Right forelimb (tissue), 1 donor: Measurements from ENCODE around the gene SPAG4.
A peak's percentile ranks its signal among the peaks of the same experiment; 100 is the strongest.

Experiments
- DNase-seq: peaks from one replicate; pipeline ENCODE4 v3.0.0-alpha.2; 2018

The SPAG4 gene

DNA sequence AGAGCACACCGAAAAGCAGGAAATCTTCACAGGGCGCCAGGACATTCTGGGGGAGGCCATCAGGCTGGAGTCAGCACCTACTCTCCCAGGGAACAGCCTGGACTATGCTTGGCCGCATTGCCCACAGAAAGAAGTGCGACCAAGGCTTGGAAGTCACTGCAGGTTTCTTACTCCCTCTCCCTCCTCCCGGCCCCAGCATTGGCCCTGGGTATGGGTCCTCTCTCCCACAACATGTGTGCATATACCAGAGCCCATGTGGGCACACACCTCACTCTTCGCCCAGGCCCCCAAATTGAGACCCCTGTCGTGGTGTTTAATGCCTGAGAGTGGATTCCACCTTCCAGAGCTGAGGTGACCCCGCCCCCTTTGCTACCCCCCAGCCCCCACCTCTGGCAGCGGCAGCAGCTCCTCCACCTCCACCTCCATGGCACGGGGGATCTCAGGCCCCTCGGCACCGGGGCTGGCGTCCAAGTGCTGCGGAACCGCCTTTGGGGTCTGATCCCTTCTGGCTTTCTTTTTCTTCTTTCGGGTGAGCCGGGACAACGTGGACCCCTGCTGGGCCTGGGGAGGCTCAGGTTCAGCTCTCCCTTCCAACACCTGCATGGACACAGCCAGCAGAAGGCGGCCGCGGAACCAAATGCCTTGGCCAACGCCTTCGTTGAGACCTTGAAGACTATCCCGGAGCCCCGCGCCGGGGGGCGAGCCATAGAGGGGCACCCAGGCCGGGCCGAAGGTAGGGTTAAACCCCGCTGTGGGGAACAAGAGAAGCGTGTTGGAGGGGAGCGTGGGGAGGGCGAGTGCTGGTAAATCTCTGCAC, 15.2 kb upstream of the SPAG4 start:
- DNase-seq, result no peak

DNA sequence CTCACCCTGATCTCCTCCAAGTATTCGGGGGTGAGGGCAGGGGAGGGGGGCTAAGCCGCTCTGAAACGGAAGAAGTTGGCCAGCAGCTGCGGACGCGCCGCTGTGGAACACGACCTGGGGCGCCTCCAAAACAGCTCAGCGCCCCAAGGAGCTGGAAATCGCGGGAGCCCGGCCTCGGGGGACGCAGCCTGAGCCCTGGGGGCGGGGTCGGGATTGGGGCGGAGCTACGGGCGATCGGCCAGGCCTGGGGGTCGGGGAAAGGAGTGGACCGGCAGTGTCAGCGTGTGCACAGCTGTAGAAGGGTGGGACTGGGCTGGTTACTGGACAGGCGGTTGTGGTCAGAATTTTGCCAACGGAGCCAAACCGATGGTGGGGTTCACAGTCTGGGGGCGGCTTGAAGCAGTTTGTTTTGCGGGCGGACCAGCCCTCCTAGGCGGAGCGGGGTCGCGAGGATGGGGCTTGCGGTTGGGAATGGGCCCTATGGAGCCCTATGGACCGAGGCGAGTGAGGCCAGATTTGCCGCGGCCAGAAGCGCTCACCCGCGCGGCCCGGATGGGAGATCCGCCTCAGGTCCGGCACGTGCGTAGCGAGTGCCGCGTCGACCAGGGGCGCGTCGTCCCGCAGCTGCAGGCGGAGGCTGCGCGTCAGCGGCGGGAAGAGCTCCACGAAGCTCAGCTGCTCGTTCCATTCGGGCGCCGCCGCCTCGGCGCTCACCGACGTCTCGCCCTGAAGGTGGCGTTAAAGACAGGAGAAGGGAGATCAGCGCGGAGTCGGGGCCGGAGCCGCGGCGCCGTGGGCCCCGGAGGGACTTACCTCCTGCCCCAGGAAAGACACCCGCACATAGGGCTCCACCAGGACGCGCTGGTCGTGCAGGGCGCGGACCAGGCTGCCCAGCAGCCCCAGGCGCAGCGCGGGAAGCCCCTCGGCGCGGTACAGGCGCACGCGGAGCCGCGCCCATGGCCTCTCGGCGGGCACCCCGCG, 14.3 kb upstream of the SPAG4 start:
- DNase-seq, result peak; percentile 86

DNA sequence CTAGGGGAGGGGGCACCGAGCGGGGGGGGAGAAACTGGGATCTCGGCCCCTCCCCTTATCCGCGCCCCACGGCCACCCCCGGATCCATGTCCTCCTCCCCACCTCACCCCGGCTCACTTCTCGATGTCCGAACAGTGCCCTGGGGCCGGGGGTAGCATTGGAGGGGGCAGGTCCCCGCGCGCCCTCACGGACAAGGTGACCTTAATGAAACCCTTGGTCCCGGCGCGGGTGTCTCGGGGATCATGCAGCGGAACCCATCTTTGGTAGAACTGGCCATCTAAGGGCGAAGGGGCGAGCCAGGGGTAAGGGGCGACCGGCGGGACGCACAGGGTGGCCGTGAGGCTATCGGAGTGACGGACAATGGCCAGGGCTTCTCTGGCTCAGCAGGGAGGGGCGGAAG, 13.6 kb upstream of the SPAG4 start:
- DNase-seq, result no peak

DNA sequence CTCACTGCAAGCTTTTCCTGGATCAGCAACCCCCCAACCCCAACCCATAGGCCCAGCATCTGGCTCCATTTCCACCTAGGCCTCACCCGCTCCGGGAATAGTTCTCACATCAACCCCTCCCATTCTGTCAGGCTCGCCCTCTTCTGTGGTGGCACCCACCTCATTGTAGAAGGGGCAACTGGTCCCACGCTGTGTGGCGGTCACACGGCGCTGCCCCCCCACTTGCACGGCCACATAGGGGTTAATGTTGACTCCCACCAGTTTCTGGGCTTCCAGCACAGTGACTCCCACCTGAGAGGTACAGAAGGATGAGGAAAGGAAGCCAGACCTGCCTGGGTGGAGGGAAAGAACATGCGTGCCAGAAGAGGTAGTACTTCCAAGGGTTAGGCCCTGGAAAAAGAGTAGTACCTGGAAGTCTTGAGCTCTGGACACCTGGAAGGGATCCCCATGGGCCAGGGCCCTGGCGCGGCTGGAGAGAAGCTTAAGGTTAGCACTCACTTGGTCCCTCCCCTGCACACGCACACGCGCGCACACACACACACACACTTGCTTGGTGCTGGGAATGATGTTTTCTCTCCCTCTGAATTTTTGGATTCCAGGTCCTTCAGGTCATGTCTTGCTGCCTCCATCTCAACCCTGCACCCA, 12.7 kb upstream of the SPAG4 start:
- DNase-seq, result no peak

DNA sequence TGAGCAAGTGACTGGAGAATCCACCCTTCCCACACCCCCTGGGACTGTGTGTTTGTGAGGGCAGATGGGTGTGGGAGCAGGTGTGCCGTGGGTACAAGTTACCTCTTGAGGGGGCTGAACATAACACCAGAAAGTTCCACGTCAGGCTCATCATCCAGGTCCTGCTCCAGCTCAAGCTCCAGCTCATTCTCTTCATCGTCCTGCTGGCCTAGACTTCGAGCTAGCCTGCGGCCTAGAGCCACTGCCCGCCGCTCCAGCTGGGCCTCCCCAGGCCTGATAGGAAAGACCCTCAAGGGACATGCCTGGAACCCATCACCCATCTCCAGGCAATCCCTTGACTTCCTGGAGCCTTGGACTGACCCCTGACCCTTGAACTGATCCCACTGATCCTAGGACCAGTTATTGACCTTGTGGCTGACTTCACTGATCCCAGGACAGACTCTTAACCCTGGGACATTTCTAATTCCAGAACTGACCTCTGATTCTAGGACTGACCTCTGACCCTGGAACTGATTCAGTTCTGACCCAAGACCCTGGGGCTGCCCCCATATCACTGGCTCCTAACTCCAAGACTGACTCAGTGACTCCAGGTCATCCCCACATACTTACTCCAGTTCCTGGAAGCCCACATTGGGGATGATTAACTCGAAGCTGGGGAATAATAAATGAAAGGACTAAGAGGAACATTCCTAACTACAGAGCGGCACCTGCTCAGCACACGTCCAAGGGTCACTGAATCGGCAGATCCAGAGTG, 11.8 kb upstream of the SPAG4 start:
- DNase-seq, result no peak

DNA sequence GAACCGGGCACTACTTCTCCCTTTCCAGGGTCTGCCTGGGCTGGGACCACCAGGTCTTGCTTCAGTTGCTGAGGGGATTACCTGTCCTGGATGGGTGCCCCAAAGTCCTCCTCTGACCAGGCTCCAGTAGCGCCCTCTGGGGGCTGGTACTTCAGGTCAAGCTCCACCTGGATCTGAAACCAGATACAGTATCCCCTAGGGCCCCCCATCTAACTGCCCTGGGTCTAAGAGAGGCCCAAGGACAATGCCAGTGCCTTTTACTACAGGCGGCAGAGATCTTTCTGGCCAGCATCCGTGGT, 11.2 kb upstream of the SPAG4 start:
- no peak for DNase-seq

DNA sequence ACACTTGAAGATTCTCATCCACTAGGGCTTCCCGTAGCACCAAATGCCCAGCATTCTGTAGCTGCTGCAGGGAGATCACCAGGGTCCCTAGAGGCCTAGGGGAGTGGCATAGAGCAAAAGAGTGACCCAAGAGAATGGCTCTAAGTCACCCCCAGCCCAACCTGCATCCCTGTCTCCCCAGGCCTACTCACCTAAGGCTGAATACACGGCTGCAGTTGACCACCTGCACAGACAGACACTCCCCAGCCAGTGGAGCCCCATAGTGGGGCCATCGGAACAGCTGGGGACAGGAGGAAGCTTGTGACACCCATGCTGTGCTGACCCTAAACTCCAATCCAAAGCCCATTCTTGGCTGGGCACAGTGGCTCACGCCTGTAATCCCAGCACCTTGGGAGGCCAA, 9.5 kb upstream of the SPAG4 start:
- no peak for DNase-seq

DNA sequence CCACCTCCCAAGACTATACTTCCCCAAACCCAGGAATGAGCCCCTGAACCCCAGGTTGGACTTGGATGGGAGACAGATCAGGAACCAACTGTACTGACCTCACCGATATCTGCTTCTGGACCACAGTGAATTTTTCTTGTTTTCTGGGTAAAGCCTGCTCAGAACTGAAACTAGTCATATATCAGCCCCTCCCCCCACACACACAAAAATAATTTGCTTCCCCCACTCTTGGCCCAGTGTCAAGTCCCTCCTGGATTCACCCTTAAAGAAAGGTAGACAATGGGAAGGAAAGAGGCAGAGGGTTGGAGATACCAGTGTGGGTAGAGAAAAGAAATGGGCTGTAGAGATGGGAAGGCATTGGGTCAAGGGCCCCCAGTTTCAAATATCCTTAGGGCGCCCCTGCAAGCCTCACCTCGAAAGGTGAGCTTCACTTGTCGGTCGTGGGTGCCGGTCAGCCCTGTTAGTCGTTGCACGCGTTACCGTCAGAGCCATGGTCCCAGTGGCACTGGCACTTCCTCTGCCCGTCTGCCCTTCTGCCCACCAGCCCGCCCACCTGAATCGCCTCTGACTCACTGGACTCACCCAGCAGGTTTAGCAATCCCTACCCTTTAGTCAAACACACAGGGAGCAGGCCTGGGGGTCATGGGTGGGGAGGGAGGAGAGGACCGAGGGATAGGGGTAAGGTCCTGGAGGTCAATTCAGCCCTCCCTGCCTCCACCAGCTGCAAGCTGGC, 8.5 kb upstream of the SPAG4 start:
- DNase-seq, result no peak

DNA sequence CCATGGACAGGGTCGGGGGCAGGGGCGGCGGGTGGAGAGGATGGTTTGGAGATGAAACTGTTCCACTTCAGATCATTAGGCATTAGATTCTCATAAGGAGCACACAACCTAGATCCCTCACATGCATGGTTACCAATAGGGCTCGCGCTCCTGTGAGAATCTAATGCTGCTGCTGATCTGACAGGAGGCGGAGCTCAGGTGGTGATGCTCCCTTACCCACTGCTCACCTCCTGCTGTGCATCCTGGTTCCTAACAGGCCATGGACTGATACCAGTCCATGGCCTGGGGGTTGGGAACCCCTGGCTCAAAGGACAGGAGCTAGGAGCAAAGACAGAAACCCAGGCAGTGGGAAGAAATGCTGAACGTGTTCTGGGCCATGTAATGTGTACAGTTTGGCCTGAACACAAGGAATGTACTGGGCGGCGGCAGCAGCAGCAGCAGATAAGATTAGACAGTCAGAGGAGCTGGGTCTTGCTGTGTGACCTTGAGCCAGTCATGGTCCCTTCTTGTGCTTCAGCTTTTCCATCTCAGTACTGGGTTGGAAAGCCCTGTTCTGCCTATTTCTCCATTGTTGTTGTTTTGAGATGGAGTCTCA, 4.7 kb upstream of the SPAG4 start:
- DNase-seq, result no peak

DNA sequence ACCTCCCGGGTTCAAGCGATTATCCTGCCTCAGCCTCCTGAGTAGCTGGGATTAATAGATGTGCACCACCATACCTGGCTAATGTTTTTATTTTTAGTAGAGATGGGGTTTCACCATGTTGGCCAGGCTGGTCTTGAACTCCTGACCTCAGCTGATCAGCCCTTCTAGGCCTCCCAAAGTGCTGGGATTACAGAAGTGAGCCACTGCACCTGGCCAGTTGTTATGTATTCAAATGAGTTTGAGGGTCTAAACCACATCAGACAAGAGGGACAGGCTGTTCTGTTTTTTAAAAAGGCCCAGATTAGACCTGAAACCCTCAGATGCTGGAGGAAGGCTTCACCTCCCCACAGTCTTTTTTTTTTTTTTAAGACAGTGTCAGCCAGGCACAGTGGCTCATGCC, 4.1 kb upstream of the SPAG4 start:
- no peak for DNase-seq

DNA sequence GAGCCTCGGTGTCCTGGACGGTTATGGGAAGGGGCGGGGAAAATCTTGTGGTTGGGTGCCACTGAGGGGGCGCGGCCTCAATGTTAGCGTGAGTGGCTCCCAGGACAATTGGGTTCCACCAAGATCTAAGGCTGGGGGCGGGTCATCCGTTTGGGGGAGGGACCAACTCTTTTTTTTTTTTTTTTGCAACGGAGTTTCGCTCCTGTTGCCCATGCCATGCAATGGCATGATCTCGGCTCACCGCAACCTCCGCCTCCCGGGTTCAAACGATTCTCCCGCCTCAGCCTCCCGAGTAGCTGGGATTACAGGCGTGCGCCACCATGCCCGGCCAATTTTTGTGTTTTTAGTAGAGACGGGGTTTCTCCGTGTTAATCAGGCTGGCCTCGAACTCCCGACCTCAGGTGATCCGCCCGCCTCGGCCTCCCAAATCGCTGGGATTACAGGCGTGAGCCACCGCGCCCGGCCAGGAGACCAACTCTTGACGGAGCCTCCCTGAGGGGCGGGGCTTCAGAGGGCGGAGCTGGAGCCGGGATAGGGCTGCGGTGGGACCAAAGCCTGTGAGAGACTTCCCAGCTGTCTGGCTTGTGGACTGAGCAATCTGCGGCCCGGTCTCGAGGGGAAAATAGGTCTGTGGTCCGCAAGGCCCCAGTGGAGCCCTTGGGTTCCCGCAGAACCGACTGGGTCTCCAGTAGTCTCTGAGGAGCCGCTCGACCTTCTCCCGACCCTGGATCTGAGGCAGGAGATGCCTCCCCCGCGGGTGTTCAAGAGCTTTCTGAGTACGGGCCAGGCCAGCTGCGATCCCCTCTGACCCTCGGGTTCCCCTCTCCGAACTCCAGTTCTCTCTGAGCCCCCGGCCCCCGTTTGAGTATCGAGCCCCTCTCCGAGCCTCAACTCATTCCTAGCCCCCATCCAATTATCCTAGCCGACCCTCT, 1.1 kb downstream of the SPAG4 start:
- DNase-seq, result peak; percentile 72

DNA sequence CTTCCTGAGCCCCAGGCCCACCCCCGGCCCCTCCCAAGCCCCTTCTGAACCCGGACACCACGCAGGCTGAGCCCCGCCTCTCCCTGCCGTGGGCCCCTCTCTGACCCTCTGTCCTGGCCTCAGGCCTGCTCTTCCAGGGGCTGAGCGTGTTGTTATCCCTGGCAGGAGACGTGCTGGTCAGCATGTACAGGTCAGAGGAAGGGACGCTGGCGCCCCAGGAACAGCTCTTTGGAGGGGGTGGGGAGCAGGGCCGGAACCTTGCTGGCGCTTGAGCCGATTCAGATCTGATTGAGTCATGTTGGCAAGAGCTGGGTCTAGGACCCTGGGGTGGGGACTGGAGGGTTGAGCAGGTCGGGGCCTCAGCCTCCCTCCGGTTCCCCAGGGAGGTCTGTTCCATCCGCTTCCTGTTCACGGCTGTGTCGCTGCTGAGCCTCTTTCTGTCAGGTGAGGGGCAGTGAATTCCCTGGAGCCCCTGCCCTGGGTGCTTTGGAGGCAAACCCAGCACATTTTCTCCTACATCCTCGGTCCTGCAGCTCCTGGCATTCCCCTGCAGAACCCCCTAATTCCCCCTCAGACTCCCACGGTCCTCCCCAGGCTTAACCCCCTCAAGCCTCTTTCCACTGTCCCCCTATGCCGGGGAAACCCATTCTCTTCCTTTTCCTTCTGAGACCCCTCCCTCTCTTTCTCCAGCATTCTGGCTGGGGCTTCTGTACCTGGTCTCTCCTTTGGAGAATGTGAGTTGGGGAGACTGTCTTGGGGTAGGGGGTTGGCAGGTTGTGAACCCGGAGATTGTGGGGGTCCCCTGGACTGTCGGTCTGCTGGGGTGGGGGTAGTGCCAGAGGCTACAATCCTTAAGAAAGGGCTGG, 2.0 kb downstream of the SPAG4 start:
- DNase-seq, result peak; percentile 73

DNA sequence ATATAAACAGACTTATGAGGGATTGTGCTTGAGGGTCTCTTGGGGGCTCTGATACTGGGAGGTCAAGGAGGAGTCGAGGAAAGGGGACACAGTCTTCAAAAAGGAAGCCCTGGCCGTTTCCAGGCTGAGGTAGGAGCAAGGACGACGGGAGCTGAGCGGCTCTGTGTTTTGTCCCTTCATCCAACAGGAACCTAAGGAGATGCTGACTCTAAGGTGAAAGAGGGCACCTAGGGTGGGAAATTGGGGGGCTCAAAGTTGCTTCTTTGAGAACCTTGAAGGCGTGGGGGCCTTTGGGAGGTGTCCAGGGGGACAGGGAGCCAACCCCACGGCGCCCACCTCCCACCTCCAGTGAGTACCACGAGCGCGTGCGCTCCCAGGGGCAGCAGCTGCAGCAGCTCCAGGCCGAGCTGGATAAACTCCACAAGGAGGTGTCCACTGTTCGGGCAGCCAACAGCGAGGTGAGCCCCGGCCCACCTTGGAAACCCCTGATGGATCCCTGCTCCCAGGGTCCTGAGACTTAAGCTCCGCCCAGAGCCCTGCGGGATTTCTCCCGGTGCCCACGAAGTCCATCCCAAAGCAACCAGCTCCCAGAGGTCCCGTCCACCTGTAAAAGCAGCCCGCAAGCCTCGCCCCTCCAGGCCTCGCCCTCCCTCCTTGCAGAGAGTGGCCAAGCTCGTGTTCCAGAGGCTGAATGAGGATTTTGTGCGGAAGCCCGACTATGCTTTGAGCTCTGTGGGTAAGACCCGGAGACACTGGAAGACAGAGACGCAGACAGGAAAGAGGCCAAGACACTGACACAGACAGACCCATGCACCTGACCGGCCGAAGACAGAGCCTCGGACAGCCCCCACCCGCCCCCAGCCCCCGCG, 2.9 kb downstream of the SPAG4 start:
- DNase-seq, result no peak

DNA sequence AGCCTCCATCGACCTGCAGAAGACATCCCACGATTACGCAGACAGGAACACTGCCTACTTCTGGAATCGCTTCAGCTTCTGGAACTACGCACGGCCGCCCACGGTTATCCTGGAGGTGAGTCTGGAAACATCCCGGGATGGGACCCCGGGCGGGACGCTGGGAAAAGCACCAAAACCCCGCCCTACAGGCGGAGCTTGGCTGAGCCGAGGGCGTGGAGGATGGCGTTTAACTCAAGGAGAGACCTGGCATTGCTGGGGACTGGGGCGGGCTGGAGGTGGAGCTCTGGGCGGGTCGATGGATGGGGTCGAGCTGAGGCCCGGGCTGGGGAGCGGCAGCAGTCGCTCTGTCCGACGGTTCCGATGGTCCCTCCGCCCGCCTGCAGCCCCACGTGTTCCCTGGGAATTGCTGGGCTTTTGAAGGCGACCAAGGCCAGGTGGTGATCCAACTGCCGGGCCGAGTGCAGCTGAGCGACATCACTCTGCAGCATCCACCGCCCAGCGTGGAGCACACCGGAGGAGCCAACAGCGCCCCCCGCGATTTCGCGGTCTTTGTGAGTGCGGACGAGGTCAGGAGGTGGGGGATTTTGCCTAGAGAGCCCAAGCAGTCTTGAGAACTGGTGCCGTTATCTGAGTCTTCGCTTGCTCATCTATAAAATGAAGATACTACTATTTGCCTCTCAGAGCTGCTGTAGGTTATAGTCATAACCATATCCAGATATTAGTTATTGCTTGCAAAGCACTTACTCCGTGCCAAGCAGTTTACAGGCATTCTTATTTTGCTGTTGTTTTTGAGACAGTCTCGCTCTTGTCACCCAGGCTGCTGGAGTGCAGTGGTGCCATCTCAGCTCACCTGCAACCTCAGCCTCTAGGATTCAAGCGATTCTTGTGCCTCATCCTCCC, 3.8 kb downstream of the SPAG4 start:
- DNase-seq, result peak; percentile 91

DNA sequence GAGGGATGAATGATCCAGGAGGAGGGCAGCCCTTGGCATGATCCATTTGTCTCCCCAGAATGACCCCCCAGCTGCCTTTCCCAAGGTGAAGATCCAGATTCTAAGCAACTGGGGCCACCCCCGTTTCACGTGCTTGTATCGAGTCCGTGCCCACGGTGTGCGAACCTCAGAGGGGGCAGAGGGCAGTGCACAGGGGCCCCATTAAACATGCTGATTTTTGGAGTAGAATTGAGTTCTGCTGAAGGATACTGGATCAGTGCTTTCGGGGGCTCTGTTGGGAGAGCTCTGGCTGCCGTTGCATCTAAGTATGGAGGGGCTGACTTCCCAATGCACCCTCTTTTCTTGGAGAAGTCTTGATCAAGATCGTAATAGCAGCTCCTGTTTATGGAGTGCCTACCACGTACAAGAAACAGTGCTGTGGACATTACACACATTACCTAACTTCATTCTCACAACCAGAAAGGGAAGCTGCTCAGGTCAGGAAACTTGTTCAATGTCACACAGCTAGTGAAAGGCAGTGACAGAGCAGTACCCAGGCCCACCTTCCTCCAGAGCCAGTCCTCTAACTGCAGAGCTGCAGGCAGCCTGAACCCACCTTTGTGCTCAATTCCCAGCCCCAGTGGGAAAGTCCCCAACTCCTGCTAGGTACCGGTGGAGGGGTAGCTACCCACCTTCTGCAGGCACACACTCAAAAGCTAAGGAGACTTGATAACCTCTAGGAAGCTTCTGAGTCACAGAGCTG, 5.4 kb downstream of the SPAG4 start:
- no peak for DNase-seq

DNA sequence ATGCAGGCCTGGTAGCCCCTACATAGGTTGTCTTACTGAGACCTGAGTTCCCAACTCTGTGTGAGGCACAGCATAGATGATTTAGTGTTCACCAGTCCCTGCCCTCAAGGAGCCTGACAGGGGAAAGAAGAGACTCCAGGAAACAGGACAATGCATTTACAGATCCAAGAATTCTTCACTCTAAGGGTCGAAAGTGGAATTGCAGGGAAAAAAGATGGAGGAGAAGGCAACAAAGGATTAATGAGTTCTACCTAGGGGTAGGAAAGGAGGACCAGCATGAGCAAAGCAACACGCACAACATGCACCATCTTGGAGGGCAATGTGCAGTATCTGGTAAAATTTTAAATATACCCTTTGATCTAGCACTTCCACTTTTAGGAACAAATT, 5.9 kb downstream of the SPAG4 start:
- no peak for DNase-seq
